Right cardiac atrium (tissue), 5 donors: ENCODE data around the gene DEPDC4. TPM values are rescaled to one million over a fixed set of nuclear protein-coding genes. Genes with fewer than 3 reads are reported as not detected.
"Not testable (repeated sequence)": the region's sequence is repeated elsewhere in the genome, so short reads cannot be mapped to it uniquely, and the experiment has no call there.

ENCODE experiments used
- ATAC-seq, 2 donors: fragments of 200-7000 bp; cut with Tn5 transposase; one replicate each; pipeline versions ENCODE4 v1.8.0 to v1.9.1; 2020; ENCODE audit warnings: moderate library complexity in 2 of 2, mild to moderate bottlenecking in 1 of 2
- DNase-seq, 3 donors: peaks; one replicate each; pipeline ENCODE4 v3.0.0-alpha.2; 2020
- H3K27ac ChIP-seq: one replicate; pipeline ENCODE4 v1.5.1; 2013; ENCODE audit warnings: mild to moderate bottlenecking, low read length, control low read depth, moderate library complexity
- H3K27me3 ChIP-seq: one replicate; pipeline ENCODE4 v1.6.1; 2013; ENCODE audit not compliant: control insufficient read depth, insufficient read depth
- H3K4me1 ChIP-seq: one replicate; pipeline ENCODE4 v1.6.1; 2013; ENCODE audit warnings: low read length; ENCODE audit not compliant: control insufficient read depth, insufficient read depth
- H3K4me3 ChIP-seq: one replicate; pipeline ENCODE4 v1.5.1; 2013; ENCODE audit warnings: low read length, control low read depth
- H3K9me3 ChIP-seq: one replicate; pipeline ENCODE4 v1.6.1; 2013; ENCODE audit warnings: low read length; ENCODE audit not compliant: control insufficient read depth
- WGBS: extraction: QIAGEN DNeasy Blood & Tissue Kit; methylation state at CpG from one replicate; pipeline ENCODE4 v1.1.7; 2013; 5-methylcytosine and 5-hydroxymethylcytosine counted together
- intact Hi-C, 4 donors: fragments of 100-400 bp; cut with DNase I; formaldehyde crosslinking; loops; one replicate each; pipeline versions ENCODE4 v1.11.0 to v1.14.0; 2022 to 2023
- long read RNA-seq, 4 donors: library from polyadenylated mRNA; unstranded; transcript quantifications; one replicate each; pipeline ENCODE4 v2.0.0, GENCODE V29; 2020 to 2021
- polyA plus RNA-seq: library from polyadenylated mRNA; stranded (reverse); fragments of 200-250 nt; gene quantifications from one replicate; pipeline ENCODE4 v1.2.3, GENCODE V29; 2013
- total RNA-seq, 4 donors: library from RNA; stranded (reverse); fragmentation: NEBNext Ultra II Directional; extraction: Animal tissue kit (Norgen Biotek cat#: 25700); gene quantifications; one replicate each; pipeline ENCODE4 v1.2.1, GENCODE V29; 2021
- donor health status: healthy with polysubstance abuse.
- donor health status: DM: no; HTN: yes; CAD: no.
- donor health status: DM: no; HTN: no; CAD: no.
- donor health status: DM: no; HTN: yes; CAD: no; lungs with severe emphysema.
- donor health status: DM: yes; HTN: yes; CAD: no.

DEPDC4 gene
- under 1 TPM in 3 of 4 donors, not detected in 1; 0.54 to 0.84 (median 0.74) TPM for total RNA-seq
- polyA plus RNA-seq, result 0.50 TPM
- long read RNA-seq, donor 1, partial matches to known transcripts, result 0 of 1 reads
- long read RNA-seq, donor 1, other reads (novel, unspliced or antisense), result 1 of 1 reads
- long read RNA-seq, donor 2, result 0 reads
- long read RNA-seq, donor 3, partial matches to known transcripts, result 0 of 1 reads
- long read RNA-seq, donor 3, other reads (novel, unspliced or antisense), result 1 of 1 reads
- long read RNA-seq, donor 4, result 0 reads

DNA sequence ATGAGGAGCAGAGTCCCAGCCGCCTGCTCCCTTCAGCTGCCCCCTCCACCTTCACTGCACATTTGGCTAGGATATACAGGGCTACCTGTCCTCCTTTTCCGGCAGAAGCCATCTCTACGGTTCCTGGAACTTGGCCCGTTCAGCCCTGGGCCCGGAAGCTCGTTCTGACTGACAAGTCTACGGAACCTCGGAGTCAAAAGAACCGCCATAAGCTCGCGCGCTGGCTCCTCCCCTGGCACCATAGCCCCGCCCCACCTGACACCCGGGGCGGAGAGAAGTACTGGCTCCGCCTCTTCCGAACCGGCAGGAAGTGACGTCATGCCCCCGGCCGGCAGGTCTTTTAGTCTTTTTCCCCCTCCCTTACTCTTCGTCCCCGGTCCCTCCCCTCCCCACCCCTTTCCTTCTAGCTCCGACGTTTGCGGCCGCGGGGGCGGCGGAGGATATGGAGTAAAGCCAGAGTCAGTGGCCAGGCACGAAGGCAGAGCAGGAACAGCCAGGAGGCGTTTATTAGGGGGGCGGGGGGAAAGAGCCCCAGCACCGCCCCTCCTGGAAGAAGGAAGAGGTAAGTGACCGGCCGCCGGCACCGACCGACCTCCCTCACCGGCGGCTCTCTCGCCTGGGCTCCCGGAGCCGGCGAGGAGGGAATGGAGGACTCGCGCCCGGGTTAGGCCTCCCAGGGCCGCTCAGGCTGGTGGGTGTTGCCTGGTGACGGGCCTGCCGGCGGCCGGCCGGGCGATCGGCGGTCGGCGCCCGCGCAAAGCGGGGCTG, at the start of gene DEPDC4, which contains the start of gene SCYL2:
TSS of gene DEPDC4 (minus strand) at position 245 of the 768 bp plus-strand sequence. CDS start at position 242, 3 bp downstream.
TSS of gene SCYL2 (plus strand) at position 343 of the 768 bp plus-strand sequence. CDS start 15,794 bp downstream, outside the sequence.
- H3K27me3 ChIP-seq, result no peaks in the 10 kb centered on the region
- intact Hi-C loops, result no loop called here
- H3K9me3 ChIP-seq, result no peaks in the 10 kb centered on the region
- WGBS, result under 1% methylated on average over 62 of the region's 62 CpGs
- ATAC-seq (peak; percentile 98), DNase-seq (peak; percentile 96 to 98 (median 97))
- H3K27ac ChIP-seq, result peak within 1 kb of the TSS; percentile 67
- peak within 1 kb of the TSS; percentile 86 for H3K4me3 ChIP-seq
- no peaks in the 10 kb centered on the region for H3K4me1 ChIP-seq

DNA sequence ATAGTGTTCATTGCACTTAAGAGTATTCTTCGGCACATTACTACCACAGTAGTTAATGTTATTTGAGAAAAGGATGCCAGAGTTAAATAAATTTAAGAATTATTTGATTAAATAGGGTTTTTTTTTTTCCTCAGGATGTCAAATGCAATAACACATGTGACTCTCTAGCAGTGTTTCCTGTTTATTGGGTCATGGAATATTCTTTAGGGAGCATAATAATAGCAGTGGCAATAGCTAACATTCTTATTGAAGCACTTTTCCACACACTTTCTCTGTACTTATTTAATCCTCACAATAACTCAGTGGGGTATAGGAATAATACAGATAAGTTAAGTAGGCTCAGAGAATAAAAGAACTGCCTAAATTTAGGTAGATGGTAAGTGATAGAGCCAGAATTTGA, 44.4 kb upstream of the DEPDC4 start:
- ATAC-seq (no peak), DNase-seq (no peak)
- no peak overlapping the region for H3K27ac ChIP-seq
- no peak overlapping the region for H3K4me3 ChIP-seq
- intact Hi-C loops, result no loop called here
- H3K9me3 ChIP-seq, result no peaks in the 10 kb centered on the region
- H3K4me1 ChIP-seq, result no peaks in the 10 kb centered on the region
- H3K27me3 ChIP-seq, result no peaks in the 10 kb centered on the region
- 76% methylated on average over 1 of the region's 1 CpG for WGBS

DNA sequence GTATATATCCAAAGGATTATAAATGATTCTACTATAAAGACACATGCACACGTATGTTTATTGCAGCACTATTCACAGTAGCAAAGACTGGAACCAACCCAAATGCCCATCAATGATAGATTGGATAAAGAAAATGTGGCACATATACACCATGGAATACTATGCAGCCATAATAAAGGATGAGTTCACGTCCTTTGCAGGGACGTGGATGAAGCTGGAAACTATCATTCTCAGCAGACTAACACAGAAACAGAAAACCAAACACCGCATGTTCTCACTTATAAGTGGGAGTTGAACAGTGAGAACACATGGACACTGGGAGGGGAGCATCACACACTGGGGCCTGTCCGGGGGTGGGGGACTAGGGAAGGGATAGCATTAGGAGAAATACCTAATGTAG, 41.3 kb upstream of the DEPDC4 start:
- ATAC-seq, H3K27ac ChIP-seq, H3K9me3 ChIP-seq, intact Hi-C loops, H3K27me3 ChIP-seq, H3K4me3 ChIP-seq, H3K4me1 ChIP-seq, DNase-seq: not testable (repeated sequence)
- 97% methylated on average over 5 of the region's 5 CpGs for WGBS

DNA sequence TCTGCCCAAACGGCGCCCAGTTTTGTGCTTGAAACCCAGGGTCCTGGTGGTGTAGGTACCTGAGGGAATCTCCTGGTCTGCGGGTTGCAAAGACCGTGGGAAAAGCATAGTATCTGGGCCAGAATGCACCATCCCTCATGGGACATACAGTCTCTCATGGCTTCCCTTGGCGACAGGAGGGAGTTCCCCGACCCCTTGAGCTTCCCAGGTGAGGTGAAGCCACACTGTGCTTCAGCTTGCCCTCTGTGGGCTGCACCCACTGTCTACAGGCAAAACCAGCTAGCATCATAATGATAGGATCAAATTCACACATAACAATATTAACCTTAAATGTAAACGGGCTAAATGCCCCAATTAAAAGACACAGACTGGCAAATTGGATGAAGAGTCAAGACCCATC, 37.5 kb upstream of the DEPDC4 start:
- intact Hi-C loops, DNase-seq, H3K27me3 ChIP-seq, H3K9me3 ChIP-seq, H3K4me1 ChIP-seq, ATAC-seq, H3K4me3 ChIP-seq, H3K27ac ChIP-seq: not testable (repeated sequence)
- 97% methylated on average over 7 of the region's 7 CpGs for WGBS

DNA sequence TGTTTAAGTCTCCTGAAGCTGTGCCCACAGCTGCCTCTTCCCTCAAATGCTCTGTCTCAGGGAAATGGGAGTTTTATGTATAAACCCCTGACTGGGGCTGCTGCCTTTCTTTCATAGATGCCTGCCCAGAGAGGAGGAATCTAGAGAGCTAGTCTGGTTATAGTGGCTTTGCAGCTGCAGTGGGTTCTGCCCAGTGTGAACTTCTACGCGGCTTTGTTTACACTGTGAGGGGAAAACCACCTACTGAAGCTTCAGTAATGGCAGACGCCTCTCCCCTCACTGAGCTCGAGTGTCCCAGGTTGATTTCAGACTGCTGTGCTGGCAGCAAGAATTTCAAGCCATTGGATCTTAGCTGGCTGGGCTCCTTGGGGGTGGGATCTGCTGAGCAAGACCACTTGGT, 37.0 kb upstream of the DEPDC4 start:
- no peak overlapping the region for H3K27ac ChIP-seq
- 95% methylated on average over 4 of the region's 4 CpGs for WGBS
- H3K9me3 ChIP-seq, result no peaks in the 10 kb centered on the region
- H3K4me3 ChIP-seq, result no peak overlapping the region
- no peaks in the 10 kb centered on the region for H3K4me1 ChIP-seq
- ATAC-seq, result no peak
- H3K27me3 ChIP-seq, result no peaks in the 10 kb centered on the region
- DNase-seq, result no peak
- intact Hi-C loops, result no loop called here

DNA sequence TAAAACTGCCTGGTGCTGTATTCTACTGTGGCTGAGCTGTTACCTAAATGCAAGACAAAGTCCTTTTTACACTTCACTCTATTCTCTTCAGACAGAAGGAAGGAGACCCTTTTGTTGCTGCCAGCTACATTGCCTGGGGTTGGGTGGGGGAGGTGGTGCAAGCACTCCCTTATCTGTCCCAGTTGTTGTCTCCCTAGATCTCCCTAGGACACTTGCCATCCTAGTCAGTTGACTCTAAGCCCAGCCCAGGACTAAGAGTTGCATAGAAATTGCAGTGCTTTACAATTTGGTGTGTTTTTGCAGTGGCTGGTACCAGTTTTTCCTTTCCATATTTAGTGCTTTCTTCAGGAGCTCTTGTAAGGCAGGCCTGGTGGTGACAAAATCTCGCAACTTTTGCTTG, 35.2 kb upstream of the DEPDC4 start:
- no peak overlapping the region for H3K4me3 ChIP-seq
- DNase-seq (no peak), ATAC-seq (no peak)
- H3K27ac ChIP-seq, result no peak overlapping the region
- H3K27me3 ChIP-seq, result no peaks in the 10 kb centered on the region
- H3K4me1 ChIP-seq, result no peaks in the 10 kb centered on the region
- WGBS, result 91% methylated on average over 1 of the region's 1 CpG
- intact Hi-C loops, result no loop called here
- H3K9me3 ChIP-seq, result no peaks in the 10 kb centered on the region

DNA sequence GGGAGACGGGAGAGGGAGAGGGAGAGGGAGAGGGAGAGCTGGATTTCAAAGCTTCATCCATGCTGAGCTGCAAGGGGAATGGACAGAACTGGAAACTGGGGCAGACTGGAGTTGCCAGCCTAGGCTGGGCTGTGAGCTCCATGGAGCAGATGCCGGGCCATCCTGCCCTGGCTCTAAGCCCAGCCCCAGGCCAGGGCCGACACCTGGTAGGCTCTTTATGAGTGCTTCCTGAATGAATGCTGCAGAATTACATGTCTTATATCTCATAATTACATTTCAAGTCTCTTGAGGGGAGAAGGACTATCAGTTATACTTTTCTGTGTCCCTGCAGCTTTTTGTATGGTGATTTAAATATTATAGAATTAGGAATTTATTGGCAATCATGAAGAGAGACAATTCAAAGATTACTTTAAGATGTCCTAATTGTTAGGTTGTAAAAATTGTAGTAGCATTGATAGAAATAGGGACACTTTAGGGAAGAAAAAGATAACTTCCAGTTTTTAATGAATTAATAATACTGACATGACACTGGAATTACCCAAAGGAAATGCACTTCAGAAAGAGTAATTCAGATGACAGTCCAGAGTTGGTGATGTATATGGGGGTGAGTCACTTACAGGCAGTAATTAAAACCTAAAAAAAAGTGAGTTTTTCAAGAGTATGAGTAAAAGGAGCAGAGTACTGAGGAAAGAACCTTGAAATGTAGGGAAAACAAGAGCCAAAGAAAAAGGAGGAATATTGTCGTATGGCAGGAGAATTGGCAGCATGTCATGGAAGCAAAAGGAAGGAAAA, 29.1 kb upstream of the DEPDC4 start:
- no peak overlapping the region for H3K27ac ChIP-seq
- no peaks in the 10 kb centered on the region for H3K27me3 ChIP-seq
- no peak overlapping the region for H3K4me3 ChIP-seq
- intact Hi-C loops, result no loop called here
- H3K9me3 ChIP-seq, result no peaks in the 10 kb centered on the region
- ATAC-seq, result no peak
- H3K4me1 ChIP-seq, result no peaks in the 10 kb centered on the region
- DNase-seq, result no peak
- WGBS, result 77% methylated on average over 4 of the region's 4 CpGs

DNA sequence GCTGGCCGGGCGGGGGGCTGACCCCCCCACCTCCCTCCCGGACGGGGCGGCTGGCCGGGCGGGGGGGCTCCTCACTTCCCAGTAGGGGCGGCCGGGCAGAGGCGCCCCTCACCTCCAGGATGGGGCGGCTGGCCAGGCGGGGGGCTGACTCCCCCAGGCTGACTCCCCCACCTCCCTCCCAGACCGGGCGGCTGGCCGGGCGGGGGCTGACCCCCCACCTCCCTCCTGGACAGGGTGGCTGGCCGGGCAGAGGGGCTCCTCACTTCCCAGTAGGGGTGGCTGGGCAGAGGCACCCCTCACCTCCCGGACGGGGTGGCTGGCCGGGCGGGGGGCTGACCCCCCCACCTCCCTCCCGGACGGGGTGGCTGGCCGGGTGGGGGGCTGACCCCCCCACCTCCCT, 27.5 kb upstream of the DEPDC4 start:
- H3K9me3 ChIP-seq, intact Hi-C loops, ATAC-seq, H3K27ac ChIP-seq, H3K27me3 ChIP-seq, H3K4me3 ChIP-seq, H3K4me1 ChIP-seq: not testable (repeated sequence)
- peak in 1 of 3 donors; percentile 60 for DNase-seq
- WGBS, result over 99% methylated on average over 17 of the region's 24 CpGs

DNA sequence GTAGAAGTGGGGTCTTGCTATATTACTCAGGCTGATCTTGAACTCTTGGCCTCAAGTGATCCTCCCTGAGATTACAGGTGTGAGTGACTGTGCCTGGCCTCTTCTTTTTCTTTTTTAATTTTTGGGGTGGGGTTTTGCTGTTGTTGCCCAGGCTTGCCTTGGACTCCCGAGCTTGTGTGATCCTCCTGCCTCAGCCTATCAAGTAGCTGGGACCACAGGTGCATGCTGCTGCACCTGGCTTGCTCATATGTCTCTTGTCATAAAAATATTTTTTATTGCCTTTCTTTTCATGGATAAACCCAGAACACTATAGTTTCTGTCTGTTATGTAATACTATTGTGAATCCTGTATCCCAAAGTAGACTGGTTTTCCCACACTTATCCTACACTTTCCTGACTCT, 26.1 kb upstream of the DEPDC4 start:
- 97% methylated on average over 1 of the region's 1 CpG for WGBS
- Histone ChIP-seq H3K9me3 (no peaks in the 10 kb centered on the region), H3K4me3 (no peak overlapping the region), H3K4me1 (no peaks in the 10 kb centered on the region), H3K27ac (no peak overlapping the region), H3K27me3 (no peaks in the 10 kb centered on the region)
- ATAC-seq (no peak), DNase-seq (no peak)
- intact Hi-C loops, result no loop called here

DNA sequence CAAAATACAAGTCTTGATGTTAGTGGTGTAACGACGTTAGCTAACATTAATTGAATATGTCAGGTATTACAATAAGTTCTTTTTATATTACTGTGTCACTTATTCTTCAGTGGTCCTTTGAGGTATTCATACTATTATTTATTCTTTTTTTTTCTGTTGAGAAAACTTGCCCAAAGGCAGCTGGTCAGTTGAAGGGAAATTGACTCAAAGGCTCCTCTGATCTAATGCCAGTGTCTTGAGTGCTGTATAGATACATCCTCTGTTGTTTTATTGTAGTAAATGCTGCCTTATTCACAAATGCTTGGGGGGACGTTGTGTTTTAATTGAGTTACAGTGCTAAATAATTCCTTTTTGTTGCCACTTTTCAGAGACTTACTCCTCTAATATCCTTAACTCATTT, 23.1 kb upstream of the DEPDC4 start:
- Histone ChIP-seq H3K27me3 (no peaks in the 10 kb centered on the region), H3K4me3 (no peak overlapping the region), H3K27ac (no peak overlapping the region), H3K4me1 (no peaks in the 10 kb centered on the region), H3K9me3 (no peaks in the 10 kb centered on the region)
- DNase-seq, result no peak
- intact Hi-C loops, result no loop called here
- no peak for ATAC-seq
- 91% methylated on average over 3 of the region's 3 CpGs for WGBS

DNA sequence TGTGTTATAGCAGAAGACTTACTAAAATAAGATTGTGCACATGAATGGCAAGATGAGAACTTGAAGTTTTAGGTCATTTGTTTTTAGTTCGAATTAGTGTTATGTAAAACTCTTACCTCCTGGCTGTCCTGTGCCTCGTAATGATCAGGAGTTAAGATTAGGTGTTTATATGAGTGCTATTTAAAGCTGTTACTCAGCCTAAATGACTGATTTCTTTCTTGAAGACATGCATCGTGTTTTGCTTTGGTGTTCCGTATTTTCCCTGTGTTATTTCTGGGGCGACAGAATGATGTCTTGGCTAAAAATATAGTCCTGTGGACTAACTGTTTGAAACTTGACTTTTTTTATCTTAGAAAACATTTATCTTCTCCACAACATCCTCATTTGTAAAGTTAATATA, 22.2 kb upstream of the DEPDC4 start:
- ATAC-seq (no peak), DNase-seq (no peak)
- H3K27ac ChIP-seq, result no peak overlapping the region
- no peaks in the 10 kb centered on the region for H3K4me1 ChIP-seq
- 85% methylated on average over 5 of the region's 5 CpGs for WGBS
- no peaks in the 10 kb centered on the region for H3K27me3 ChIP-seq
- intact Hi-C loops, result no loop called here
- H3K4me3 ChIP-seq, result no peak overlapping the region
- no peaks in the 10 kb centered on the region for H3K9me3 ChIP-seq
